Measurements from ENCODE around the gene CAMK2B.

The CAMK2B gene

GRCh38 chr7:44309271-44310091, 15.9 kb downstream of the CAMK2B start:
- DNase-seq (ENCODE audit: low read depth, low spot score), result no peak

GRCh38 chr7:44308596-44309270, 16.7 kb downstream of the CAMK2B start:
- DNase-seq (ENCODE audit: low read depth, low spot score), result no peak

GRCh38 chr7:44307905-44308595, 17.3 kb downstream of the CAMK2B start:
- DNase-seq (ENCODE audit: low read depth, low spot score), result no peak

GRCh38 chr7:44307301-44307900, 18.0 kb downstream of the CAMK2B start:
- no peak for DNase-seq (ENCODE audit: low read depth, low spot score)

- DNase-seq (ENCODE audit: low read depth, low spot score), result no peak
These were observed 18.8 kb downstream of the CAMK2B start for GRCh38 chr7:44306606-44307005.

- no peak for DNase-seq (ENCODE audit: low read depth, low spot score)
These were observed 19.6 kb downstream of the CAMK2B start for GRCh38 chr7:44305564-44306507.

GRCh38 chr7:44294325-44295069, 30.9 kb downstream of the CAMK2B start:
- no peak for DNase-seq (ENCODE audit: low read depth, low spot score)

GRCh38 chr7:44293561-44294324, 31.7 kb downstream of the CAMK2B start:
- no peak for DNase-seq (ENCODE audit: low read depth, low spot score)

- no peak for DNase-seq (ENCODE audit: low read depth, low spot score)
These were observed 32.4 kb downstream of the CAMK2B start for GRCh38 chr7:44292876-44293560.

GRCh38 chr7:44292420-44292817, 33.0 kb downstream of the CAMK2B start:
- DNase-seq (ENCODE audit: low read depth, low spot score), result no peak

- DNase-seq (ENCODE audit: low read depth, low spot score), result no peak
These were observed 33.5 kb downstream of the CAMK2B start for GRCh38 chr7:44291733-44292419.

- DNase-seq (ENCODE audit: low read depth, low spot score), result no peak
These were observed 34.2 kb downstream of the CAMK2B start for GRCh38 chr7:44291066-44291732.

GRCh38 chr7:44290252-44290620, 35.2 kb downstream of the CAMK2B start:
- DNase-seq (ENCODE audit: low read depth, low spot score), result no peak

- DNase-seq (ENCODE audit: low read depth, low spot score), result no peak
These were observed 35.8 kb downstream of the CAMK2B start for GRCh38 chr7:44289341-44290251.

- no peak for DNase-seq (ENCODE audit: low read depth, low spot score)
These were observed 36.5 kb downstream of the CAMK2B start for GRCh38 chr7:44288811-44289340.

GRCh38 chr7:44288381-44288685, 37.1 kb downstream of the CAMK2B start:
- DNase-seq (ENCODE audit: low read depth, low spot score), result no peak
